Measurements from ENCODE around the gene ORC6.

ORC6 gene

GRCh38 chr16:46700048-46700447, 10.6 kb downstream of the ORC6 start:
- FAIRE-seq, result no peak

GRCh38 chr16:46701615-46702014, 12.2 kb downstream of the ORC6 start:
- FAIRE-seq, result no peak
- DNase-seq (ENCODE audit: insufficient read length, low spot score), result no peak

More at GRCh38 chr16:46700048-46700447, 10.6 kb downstream of the ORC6 start:
- no peak for DNase-seq (ENCODE audit: insufficient read length, low spot score)

GRCh38 chr16:46702030-46702429, 12.6 kb downstream of the ORC6 start:
- FAIRE-seq, result no peak
- DNase-seq (ENCODE audit: insufficient read length, low spot score), result no peak

GRCh38 chr16:46706642-46707041, 17.2 kb downstream of the ORC6 start:
- DNase-seq (ENCODE audit: insufficient read length, low spot score) (no peak), FAIRE-seq (no peak)

GRCh38 chr16:46709469-46710005, 20.1 kb downstream of the ORC6 start:
- FAIRE-seq, result no peak
- no peak for DNase-seq (ENCODE audit: insufficient read length, low spot score)

GRCh38 chr16:46711106-46712058, 21.9 kb downstream of the ORC6 start:
- FAIRE-seq (no peak), DNase-seq (ENCODE audit: insufficient read length, low spot score) (no peak)

GRCh38 chr16:46712911-46713310, 23.5 kb downstream of the ORC6 start:
- FAIRE-seq (no peak), DNase-seq (ENCODE audit: insufficient read length, low spot score) (no peak)

- FAIRE-seq (no peak), DNase-seq (ENCODE audit: insufficient read length, low spot score) (no peak)
Observed at GRCh38 chr16:46713634-46714033, 24.2 kb downstream of the ORC6 start.

GRCh38 chr16:46714797-46715591, 25.5 kb downstream of the ORC6 start:
- no peak for DNase-seq (ENCODE audit: insufficient read length, low spot score)
- no peak for FAIRE-seq

- no peak for FAIRE-seq
- no peak for DNase-seq (ENCODE audit: insufficient read length, low spot score)
Observed at GRCh38 chr16:46715769-46716305, 26.4 kb downstream of the ORC6 start.

GRCh38 chr16:46717692-46718091, 28.2 kb downstream of the ORC6 start:
- FAIRE-seq (no peak), DNase-seq (ENCODE audit: insufficient read length, low spot score) (no peak)

GRCh38 chr16:46718214-46718613, 28.8 kb downstream of the ORC6 start:
- FAIRE-seq (no peak), DNase-seq (ENCODE audit: insufficient read length, low spot score) (no peak)

GRCh38 chr16:46719528-46719927, 30.1 kb downstream of the ORC6 start:
- DNase-seq (ENCODE audit: insufficient read length, low spot score) (no peak), FAIRE-seq (no peak)

GRCh38 chr16:46720619-46721018, 31.2 kb downstream of the ORC6 start:
- no peak for DNase-seq (ENCODE audit: insufficient read length, low spot score)
- FAIRE-seq, result no peak

- no peak for FAIRE-seq
Observed at GRCh38 chr16:46721885-46722284, 32.4 kb downstream of the ORC6 start.

GRCh38 chr16:46727184-46727583, 37.7 kb downstream of the ORC6 start:
- FAIRE-seq, result no peak
- DNase-seq (ENCODE audit: insufficient read length, low spot score), result no peak

More at GRCh38 chr16:46721885-46722284, 32.4 kb downstream of the ORC6 start:
- DNase-seq (ENCODE audit: insufficient read length, low spot score), result no peak

GRCh38 chr16:46727630-46728029, 38.2 kb downstream of the ORC6 start:
- FAIRE-seq (no peak), DNase-seq (ENCODE audit: insufficient read length, low spot score) (no peak)

GRCh38 chr16:46728806-46729205, 39.3 kb downstream of the ORC6 start:
- FAIRE-seq, result no peak
- no peak for DNase-seq (ENCODE audit: insufficient read length, low spot score)

GRCh38 chr16:46729326-46729995, 40.0 kb downstream of the ORC6 start:
- DNase-seq (ENCODE audit: insufficient read length, low spot score) (no peak), FAIRE-seq (no peak)

GRCh38 chr16:46730126-46730525, 40.7 kb downstream of the ORC6 start:
- no peak for DNase-seq (ENCODE audit: insufficient read length, low spot score)
- no peak for FAIRE-seq
